Esophagus muscularis mucosa (tissue), 4 donors: ENCODE data around the gene NOBOX. TPM values are rescaled to one million over a fixed set of nuclear protein-coding genes. Genes with fewer than 3 reads are reported as not detected.

ENCODE experiments used
- DNase-seq: peaks from one replicate; pipeline ENCODE4 v3.0.0-alpha.2; 2017; ENCODE audit errors: extremely low spot score
- H3K27ac ChIP-seq, 4 donors: fragments of 200-600 bp; sonication (generic); replicated peaks in 1 of 4; 1 replicate in 3 of 4; 2 replicates in 1 of 4; pipeline ENCODE4 v1.5.1; 2016 to 2019; ENCODE audit warnings: mild to moderate bottlenecking in 1 of 4
- H3K27me3 ChIP-seq, 4 donors: fragments of 200-600 bp; sonication (generic); one replicate each; pipeline versions ENCODE4 v1.5.1 to v1.6.0; 2016 to 2019
- H3K36me3 ChIP-seq, 4 donors: fragments of 200-600 bp; sonication (generic); one replicate each; pipeline ENCODE4 v1.5.1; 2016 to 2019
- H3K4me1 ChIP-seq, 4 donors: fragments of 200-600 bp; sonication (generic); one replicate each; pipeline ENCODE4 v1.5.1; 2016 to 2019
- H3K4me3 ChIP-seq, 4 donors: fragments of 200-600 bp; sonication (generic); 1 replicate in 2 of 4; 2 replicates in 2 of 4; pipeline ENCODE4 v1.5.1; 2016 to 2019; ENCODE audit warnings: mild to moderate bottlenecking in 4 of 4, moderate library complexity in 1 of 4
- H3K9me3 ChIP-seq, 4 donors: fragments of 200-600 bp; sonication (generic); 1 replicate in 3 of 4; 2 replicates in 1 of 4; pipeline ENCODE4 v1.5.1; 2016 to 2019
- CTCF ChIP-seq, 3 experiments: fragments of 200-600 bp in 2 of 3; fragments of 450-650 bp in 1 of 3; sonication (generic) in 2 of 3; IDR thresholded peaks; one replicate each; pipeline ENCODE4 v1.5.1; 2017 to 2019; ENCODE audit warnings: antibody characterized with exemption in 3 of 3, mild to moderate bottlenecking in 2 of 3, moderate library complexity in 1 of 3
- EP300 ChIP-seq: sonication (generic); formaldehyde crosslinking; IDR thresholded peaks from one replicate; pipeline ENCODE4 v1.6.1; 2017; ENCODE audit warnings: antibody characterized with exemption
- POLR2A ChIP-seq: fragments of 450-650 bp; IDR thresholded peaks from one replicate; pipeline ENCODE4 v1.6.1; 2017; ENCODE audit warnings: antibody characterized with exemption, moderate library complexity, mild to moderate bottlenecking, low read depth
- POLR2AphosphoS5 ChIP-seq, 2 donors: sonication (generic); formaldehyde crosslinking; IDR thresholded peaks; one replicate each; pipeline ENCODE4 v1.6.1; 2017; ENCODE audit warnings: antibody characterized with exemption in 2 of 2
- WGBS: methylation state at CpG from one replicate; pipeline ENCODE4 v1.1.5; 2018; 5-methylcytosine and 5-hydroxymethylcytosine counted together
- intact Hi-C: fragments of 100-400 bp; cut with DNase I; formaldehyde crosslinking; loops from one replicate; pipeline ENCODE4 v1.15.1; 2023
- total RNA-seq, 4 donors: library from RNA; depleted of rRNA; stranded (reverse); fragments of >200 nt; gene quantifications; one replicate each; pipeline versions ENCODE4 v1.1.0 to v1.2.1, GENCODE V29; 2016

NOBOX gene
- total RNA-seq, 4 donors from 2014 or later = not detected

- H3K4me1 ChIP-seq = peaks cover 0 to 1% (median under 1%) of the 10 kb centered on the region in 4 donors
- H3K9me3 ChIP-seq = no peaks in the 10 kb centered on the region
- TF ChIP-seq POLR2AphosphoS5 (IDR thresholded peaks at IDR 0.05) (no peak), CTCF (IDR thresholded peaks at IDR 0.05) (no peak)
- DNase-seq = no peak
- 84% methylated on average over 4 of the region's 4 CpGs for WGBS
- intact Hi-C loops = loop anchor here (10.0 kb wide), 1 partner anchor 222 kb away; no protein-coding TSS in a partner anchor
- no peaks in the 10 kb centered on the region for H3K27me3 ChIP-seq
- no peaks in the 10 kb centered on the region for H3K36me3 ChIP-seq
- no peak overlapping the region for H3K27ac ChIP-seq
- no peak overlapping the region for H3K4me3 ChIP-seq
Measured at GRCh38 chr7:144397086-144397485, 6.4 kb downstream of the NOBOX start.

GRCh38 chr7:144391823-144392255 is 11.7 kb downstream of the NOBOX start:
- Histone ChIP-seq H3K27me3 (no peaks in the 10 kb centered on the region), H3K9me3 (no peaks in the 10 kb centered on the region), H3K27ac (no peak overlapping the region), H3K4me3 (peak overlapping the region; percentile 1 to 34 (median 18)), H3K4me1 (peaks cover 4 to 23% (median 22%) of the 10 kb centered on the region in 4 donors), H3K36me3 (no peaks in the 10 kb centered on the region)
- intact Hi-C loops = loop anchor here (10.0 kb wide), 1 partner anchor 217 kb away; no protein-coding TSS in a partner anchor
- TF ChIP-seq CTCF (IDR thresholded peaks at IDR 0.05) = peak; percentile 72 to 79 (median 77)
- TF ChIP-seq POLR2A = no peak
- no peak for TF ChIP-seq EP300
- DNase-seq = no peak
- WGBS = 2% methylated on average over 8 of the region's 8 CpGs

- H3K27ac ChIP-seq = no peak overlapping the region
- no peaks in the 10 kb centered on the region for H3K27me3 ChIP-seq
- intact Hi-C loops = loop anchor here (10.0 kb wide), 1 partner anchor 216 kb away; no protein-coding TSS in a partner anchor
- 87% methylated on average over 4 of the region's 4 CpGs for WGBS
- TF ChIP-seq POLR2AphosphoS5 (IDR thresholded peaks at IDR 0.05) (no peak), EP300 (no peak), POLR2A (no peak), CTCF (IDR thresholded peaks at IDR 0.05) (no peak)
- peaks cover 4 to 23% (median 22%) of the 10 kb centered on the region in 4 donors for H3K4me1 ChIP-seq
- no peaks in the 10 kb centered on the region for H3K36me3 ChIP-seq
- no peak overlapping the region for H3K4me3 ChIP-seq
- DNase-seq = no peak
- no peaks in the 10 kb centered on the region for H3K9me3 ChIP-seq
Measured at GRCh38 chr7:144391014-144391413, 12.5 kb downstream of the NOBOX start.

GRCh38 chr7:144390481-144390880 is 13.0 kb downstream of the NOBOX start:
- intact Hi-C loops = loop anchor here (10.0 kb wide), 1 partner anchor 216 kb away; no protein-coding TSS in a partner anchor
- no peaks in the 10 kb centered on the region for H3K9me3 ChIP-seq
- H3K4me1 ChIP-seq = peaks cover 4 to 23% (median 22%) of the 10 kb centered on the region in 4 donors
- DNase-seq = peak; percentile 77
- peak overlapping the region in 2 of 4 donors; percentile 18 to 29 for H3K27ac ChIP-seq
- 45% methylated on average over 7 of the region's 7 CpGs for WGBS
- no peaks in the 10 kb centered on the region for H3K36me3 ChIP-seq
- no peak overlapping the region for H3K4me3 ChIP-seq
- H3K27me3 ChIP-seq = no peaks in the 10 kb centered on the region
- TF ChIP-seq POLR2A (no peak), POLR2AphosphoS5 (IDR thresholded peaks at IDR 0.05) (peak in 1 of 2 donors; percentile 13)

- intact Hi-C loops = no loop called here
- H3K4me1 ChIP-seq = peaks cover 4 to 23% (median 22%) of the 10 kb centered on the region in 4 donors
- no peaks in the 10 kb centered on the region for H3K9me3 ChIP-seq
- TF ChIP-seq POLR2AphosphoS5 (IDR thresholded peaks at IDR 0.05) (no peak), EP300 (no peak), CTCF (IDR thresholded peaks at IDR 0.05) (no peak), POLR2A (no peak)
- H3K4me3 ChIP-seq = no peak overlapping the region
- peak; percentile 26 for DNase-seq
- no peaks in the 10 kb centered on the region for H3K27me3 ChIP-seq
- WGBS = 84% methylated on average over 5 of the region's 5 CpGs
- H3K27ac ChIP-seq = no peak overlapping the region
- no peaks in the 10 kb centered on the region for H3K36me3 ChIP-seq
Measured at GRCh38 chr7:144388950-144389349, 14.5 kb downstream of the NOBOX start.
